H9 (cell line): Measurements from ENCODE around the gene IRX2. TPM values are rescaled to one million over a fixed set of nuclear protein-coding genes. Genes with fewer than 3 reads are reported as not detected.

Experiments
- DNase-seq: peaks from one replicate; pipeline ENCODE4 v3.0.0-alpha.2; 2017
- H2AFZ ChIP-seq: one replicate; pipeline ENCODE4 v1.6.1; 2013; ENCODE audit warnings: mild to moderate bottlenecking, low read length, control low read depth, moderate library complexity
- H2AK5ac ChIP-seq: 2 replicates; pipeline ENCODE4 v1.6.1; 2013; ENCODE audit warnings: low read length, control low read depth, mixed read lengths; ENCODE audit not compliant: insufficient read length
- H2BK120ac ChIP-seq: one replicate; pipeline ENCODE4 v1.6.1; 2013; ENCODE audit warnings: low read depth, mild to moderate bottlenecking, low read length, control low read depth, inconsistent platforms; ENCODE audit not compliant: poor library complexity, severe bottlenecking
- H2BK12ac ChIP-seq: 2 replicates; pipeline ENCODE4 v1.6.1; 2013; ENCODE audit warnings: low read length, control low read depth, mixed read lengths, low read depth; ENCODE audit not compliant: insufficient read length
- H2BK15ac ChIP-seq: 2 replicates; pipeline ENCODE4 v1.6.1; 2013; ENCODE audit warnings: low read depth, low read length, control low read depth
- H2BK20ac ChIP-seq: one replicate; pipeline ENCODE4 v1.6.1; 2013; ENCODE audit warnings: low read depth, mild to moderate bottlenecking, low read length, control low read depth, inconsistent platforms; ENCODE audit not compliant: poor library complexity, severe bottlenecking
- H2BK5ac ChIP-seq: 2 replicates; pipeline ENCODE4 v1.6.1; 2013; ENCODE audit warnings: low read length, control low read depth, mixed read lengths; ENCODE audit not compliant: insufficient read length
- H3K14ac ChIP-seq: 2 replicates; pipeline ENCODE4 v1.6.1; 2013; ENCODE audit warnings: low read length, control low read depth; ENCODE audit not compliant: insufficient read depth
- H3K18ac ChIP-seq: 2 replicates; pipeline ENCODE4 v1.6.1; 2013; ENCODE audit warnings: low read depth, mild to moderate bottlenecking, mixed read lengths, low read length, control low read depth; ENCODE audit not compliant: insufficient read length
- H3K23ac ChIP-seq: 2 replicates; pipeline ENCODE4 v1.6.1; 2013; ENCODE audit warnings: low read length, control low read depth, mixed read lengths, low read depth; ENCODE audit not compliant: insufficient read length
- H3K23me2 ChIP-seq: 2 replicates; pipeline ENCODE4 v1.6.1; 2013; ENCODE audit warnings: low read depth, mild to moderate bottlenecking, mixed read lengths, low read length, control low read depth; ENCODE audit not compliant: insufficient read length, poor library complexity, severe bottlenecking
- H3K27ac ChIP-seq: 2 replicates; pipeline ENCODE4 v1.5.1; 2013; ENCODE audit warnings: low read length, control low read depth, mixed read lengths, low read depth; ENCODE audit not compliant: insufficient read length
- H3K27me3 ChIP-seq: 2 replicates; pipeline ENCODE4 v1.6.1; 2013; ENCODE audit warnings: low read length, control low read depth, inconsistent platforms; ENCODE audit not compliant: insufficient read depth
- H3K4ac ChIP-seq: 2 replicates; pipeline ENCODE4 v1.6.1; 2013; ENCODE audit warnings: low read depth, mild to moderate bottlenecking, control low read depth, inconsistent platforms, low read length, moderate library complexity
- H3K4me1 ChIP-seq: 2 replicates; pipeline ENCODE4 v1.6.1; 2013; ENCODE audit warnings: low read length, control low read depth, inconsistent platforms; ENCODE audit not compliant: insufficient read depth
- H3K4me2 ChIP-seq: 2 replicates; pipeline ENCODE4 v1.6.1; 2013; ENCODE audit warnings: low read length, control low read depth, mixed read lengths; ENCODE audit not compliant: insufficient read length, insufficient read depth
- H3K56ac ChIP-seq: 2 replicates; pipeline ENCODE4 v1.6.1; 2013; ENCODE audit warnings: low read depth, mild to moderate bottlenecking, mixed read lengths, low read length, control low read depth; ENCODE audit not compliant: insufficient read length
- H3K79me1 ChIP-seq: 2 replicates; pipeline ENCODE4 v1.6.1; 2013; ENCODE audit warnings: low read depth, mild to moderate bottlenecking, moderate library complexity, low read length, control low read depth, inconsistent platforms; ENCODE audit not compliant: insufficient read depth, poor library complexity, severe bottlenecking
- H3K79me2 ChIP-seq: 2 replicates; pipeline ENCODE4 v1.6.1; 2013; ENCODE audit warnings: low read length, control low read depth, inconsistent platforms; ENCODE audit not compliant: insufficient read depth
- H3K9ac ChIP-seq: 2 replicates; pipeline ENCODE4 v1.6.1; 2013; ENCODE audit warnings: low read length, control low read depth, mixed read lengths; ENCODE audit not compliant: insufficient read length; ENCODE audit errors: extremely low read depth
- H3K9me3 ChIP-seq: one replicate; pipeline ENCODE4 v1.6.1; 2013; ENCODE audit warnings: low read depth, low read length, inconsistent platforms; ENCODE audit not compliant: control insufficient read depth
- H3T11ph ChIP-seq: one replicate; pipeline ENCODE4 v1.6.1; 2013; ENCODE audit warnings: mild to moderate bottlenecking, low read length, control low read depth, inconsistent platforms
- H4K20me1 ChIP-seq: one replicate; pipeline ENCODE4 v1.6.1; 2013; ENCODE audit not compliant: control insufficient read depth, insufficient read length, insufficient read depth
- H4K5ac ChIP-seq: 2 replicates; pipeline ENCODE4 v1.6.1; 2013; ENCODE audit warnings: low read depth, mild to moderate bottlenecking, mixed read lengths, low read length, control low read depth; ENCODE audit not compliant: insufficient read length
- H4K8ac ChIP-seq: replicated peaks from 2 replicates; pipeline ENCODE4 v1.6.1; 2013; ENCODE audit warnings: low read length, control low read depth, mixed read lengths, low read depth; ENCODE audit not compliant: insufficient read length
- H4K91ac ChIP-seq: 2 replicates; pipeline ENCODE4 v1.6.1; 2013; ENCODE audit warnings: low read depth, mild to moderate bottlenecking, moderate library complexity, mixed read lengths, low read length, control low read depth; ENCODE audit not compliant: insufficient read length
- H3K27ac Mint-ChIP-seq, 3 experiments: 2 replicates in 2 of 3; 3 replicates in 1 of 3; pipeline ENCODE4 v1.8.0; 2020 to 2021; ENCODE audit warnings: mixed read lengths in 3 of 3, mild to moderate bottlenecking in 1 of 3, moderate library complexity in 1 of 3
- H3K27me3 Mint-ChIP-seq: 2 replicates; pipeline ENCODE4 v1.8.0; 2021; ENCODE audit warnings: low read depth, mild to moderate bottlenecking, moderate library complexity, mixed read lengths
- H3K36me3 Mint-ChIP-seq, 3 experiments: 2 replicates in 2 of 3; 3 replicates in 1 of 3; pipeline ENCODE4 v1.8.0; 2020 to 2021; ENCODE audit warnings: low read depth in 3 of 3, mixed read lengths in 3 of 3; ENCODE audit not compliant: insufficient read depth in 1 of 3
- H3K4me1 Mint-ChIP-seq, 2 experiments: 2 replicates each; pipeline ENCODE4 v1.8.0; 2020; ENCODE audit warnings: mixed read lengths in 2 of 2
- H3K4me3 Mint-ChIP-seq, 2 experiments: 2 replicates in 1 of 2; 3 replicates in 1 of 2; pipeline ENCODE4 v1.8.0; 2020 to 2021; ENCODE audit warnings: mild to moderate bottlenecking in 2 of 2, mixed read lengths in 2 of 2, moderate library complexity in 1 of 2
- H3K9me3 Mint-ChIP-seq, 2 experiments: 2 replicates in 1 of 2; 3 replicates in 1 of 2; pipeline ENCODE4 v1.8.0; 2020; ENCODE audit warnings: mild to moderate bottlenecking in 2 of 2, mixed read lengths in 2 of 2, moderate library complexity in 1 of 2
- WGBS: extraction: QIAGEN DNeasy Blood & Tissue Kit; methylation state at CpG from one replicate; pipeline ENCODE4 v1.1.7; 2013; ENCODE audit warnings: missing lambda C conversion rate, low lambda C conversion rate, mixed read lengths; ENCODE audit not compliant: insufficient read length; ENCODE audit errors: extremely low coverage; 5-methylcytosine and 5-hydroxymethylcytosine counted together
- total RNA-seq: library from RNA; stranded (reverse); gene quantifications from 2 replicates; pipeline ENCODE4 v1.2.1, GENCODE V29; 2021
- TF ChIP-seq, protein P1 (sequence below): fragments of 200-600 bp; sonication (generic); conservative IDR thresholded peaks from 3 replicates; pipeline ENCODE4 v1.8.0; 2021; ENCODE audit warnings: antibody characterized with exemption, mild to moderate bottlenecking

IRX2 gene
- total RNA-seq, 1 experiment from 2014 or later, result 91.6 TPM

- no peak overlapping the region for H2BK12ac ChIP-seq
Measured at GRCh38 chr5:2759091-2759490, 7.6 kb upstream of the IRX2 start.

More at GRCh38 chr5:2759091-2759490, 7.6 kb upstream of the IRX2 start:
- H3K27me3 Mint-ChIP-seq, result peaks cover 70% of the 10 kb centered on the region
- Histone ChIP-seq H3T11ph (no peak overlapping the region), H2BK120ac (no peak overlapping the region), H3K56ac (no peak overlapping the region), H3K14ac (no peak overlapping the region), H3K79me2 (no peaks in the 10 kb centered on the region), H2BK20ac (no peak overlapping the region), H2BK15ac (no peak overlapping the region), H3K27ac (no peak overlapping the region), H3K79me1 (no peaks in the 10 kb centered on the region), H3K18ac (no peak overlapping the region), H4K91ac (no peak overlapping the region), H4K5ac (no peak overlapping the region), H3K27me3 (peaks cover 31% of the 10 kb centered on the region; the same call in 1 of the 2 replicates), H3K23me2 (peaks cover 19% of the 10 kb centered on the region), H4K20me1 (no peaks in the 10 kb centered on the region), H3K4me2 (no peak overlapping the region), H2BK5ac (no peak overlapping the region), H3K4me1 (peaks cover 7% of the 10 kb centered on the region; the same call in 1 of the 2 replicates), H3K4ac (no peak overlapping the region), H3K23ac (no peak overlapping the region), H2AFZ (no peak overlapping the region), H4K8ac (no peak overlapping the region), H3K9me3 (no peaks in the 10 kb centered on the region), H2AK5ac (no peak overlapping the region), H3K9ac (no peak overlapping the region)
- no peak overlapping the region for H3K27ac Mint-ChIP-seq
- H3K4me1 Mint-ChIP-seq, result peaks cover 46 to 60% of the 10 kb centered on the region in 2 experiments
- WGBS, result no CpG with 5 or more reads among the region's 3 CpGs
- peaks cover 2 to 20% of the 10 kb centered on the region in 2 experiments; a peak in 2 of 5 replicates for H3K9me3 Mint-ChIP-seq
- peaks cover 2 to 21% (median 6%) of the 10 kb centered on the region in 3 experiments; a peak in 6 of 7 replicates for H3K36me3 Mint-ChIP-seq
- no peak overlapping the region for H3K4me3 Mint-ChIP-seq
- TF ChIP-seq, protein P1, sequence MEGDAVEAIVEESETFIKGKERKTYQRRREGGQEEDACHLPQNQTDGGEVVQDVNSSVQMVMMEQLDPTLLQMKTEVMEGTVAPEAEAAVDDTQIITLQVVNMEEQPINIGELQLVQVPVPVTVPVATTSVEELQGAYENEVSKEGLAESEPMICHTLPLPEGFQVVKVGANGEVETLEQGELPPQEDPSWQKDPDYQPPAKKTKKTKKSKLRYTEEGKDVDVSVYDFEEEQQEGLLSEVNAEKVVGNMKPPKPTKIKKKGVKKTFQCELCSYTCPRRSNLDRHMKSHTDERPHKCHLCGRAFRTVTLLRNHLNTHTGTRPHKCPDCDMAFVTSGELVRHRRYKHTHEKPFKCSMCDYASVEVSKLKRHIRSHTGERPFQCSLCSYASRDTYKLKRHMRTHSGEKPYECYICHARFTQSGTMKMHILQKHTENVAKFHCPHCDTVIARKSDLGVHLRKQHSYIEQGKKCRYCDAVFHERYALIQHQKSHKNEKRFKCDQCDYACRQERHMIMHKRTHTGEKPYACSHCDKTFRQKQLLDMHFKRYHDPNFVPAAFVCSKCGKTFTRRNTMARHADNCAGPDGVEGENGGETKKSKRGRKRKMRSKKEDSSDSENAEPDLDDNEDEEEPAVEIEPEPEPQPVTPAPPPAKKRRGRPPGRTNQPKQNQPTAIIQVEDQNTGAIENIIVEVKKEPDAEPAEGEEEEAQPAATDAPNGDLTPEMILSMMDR, result no peak
- DNase-seq, result no peak
